HEK293 (cell line): Measurements from ENCODE around the gene MAPKAPK3.

ENCODE experiments used
- CTCF ChIA-PET: fragments of 350-600 bp; formaldehyde crosslinking; extraction: SDS; loops from one replicate; lab custom pipeline; 2021; ENCODE audit warnings: antibody characterized with exemption; lab: Yijun Ruan, JAX
- POLR2A ChIA-PET: fragments of 300-600 bp; formaldehyde crosslinking; extraction: SDS; loops from one replicate; lab custom pipeline; 2020; ENCODE audit warnings: antibody characterized with exemption, inconsistent platforms; lab: Yijun Ruan, JAX
- H3K27ac ChIP-seq: fragments of 200-500 bp; sonication (Bioruptor generic); 2 replicates; pipeline ENCODE4 v1.5.1; 2014; ENCODE audit warnings: low read depth, low read length, control low read depth, inconsistent platforms; ENCODE audit errors: extremely low read depth
- H3K36me3 ChIP-seq, 2 experiments: fragments of 200-500 bp in 1 of 2; sonication (Bioruptor generic) in 1 of 2; 1 replicate in 1 of 2; 2 replicates in 1 of 2; pipeline ENCODE4 v1.5.1; 2014 to 2017; ENCODE audit warnings: inconsistent platforms in 2 of 2, low read length in 2 of 2; ENCODE audit not compliant: control insufficient read depth in 2 of 2, insufficient read depth in 1 of 2
- H3K4me1 ChIP-seq: fragments of 200-500 bp; sonication (Bioruptor generic); 2 replicates; pipeline ENCODE4 v1.5.1; 2014; ENCODE audit warnings: mild to moderate bottlenecking, low read length, inconsistent platforms; ENCODE audit not compliant: control insufficient read depth, insufficient read depth
- H3K4me3 ChIP-seq: 2 replicates; pipeline ENCODE4 v1.5.1; 2011; ENCODE audit warnings: low read depth, mild to moderate bottlenecking, control low read depth, low read length, moderate library complexity
- H3K9me3 ChIP-seq: fragments of 200-500 bp; sonication (Bioruptor generic); 2 replicates; pipeline ENCODE4 v1.5.1; 2014; ENCODE audit warnings: low read depth, low read length, inconsistent platforms; ENCODE audit not compliant: control insufficient read depth, insufficient read depth
- GLIS2 ChIP-seq: fragments of 450-650 bp; formaldehyde crosslinking; IDR thresholded peaks from 2 replicates; pipeline ENCODE4 v1.5.1; 2016; ENCODE audit warnings: missing biosample characterization, missing genetic modification characterization
- MZF1 ChIP-seq: fragments of 450-650 bp; formaldehyde crosslinking; IDR thresholded peaks from 2 replicates; pipeline ENCODE4 v1.5.1; 2017; ENCODE audit warnings: missing biosample characterization, missing genetic modification characterization, borderline replicate concordance
- SP2 ChIP-seq: fragments of 450-650 bp; formaldehyde crosslinking; IDR thresholded peaks from 2 replicates; pipeline ENCODE4 v1.5.1; 2016; ENCODE audit warnings: missing biosample characterization, missing genetic modification characterization
- SP7 ChIP-seq: fragments of 450-650 bp; formaldehyde crosslinking; IDR thresholded peaks from 2 replicates; pipeline ENCODE4 v1.5.1; 2016; ENCODE audit warnings: missing biosample characterization, missing genetic modification characterization
- TCF7L2 ChIP-seq: IDR thresholded peaks from 2 replicates; pipeline ENCODE4 v1.6.1; 2011; ENCODE audit warnings: low read depth, mild to moderate bottlenecking, inconsistent platforms, low read length, moderate library complexity, borderline replicate concordance
- ZEB2 ChIP-seq: fragments of 450-650 bp; formaldehyde crosslinking; IDR thresholded peaks from 2 replicates; pipeline ENCODE4 v1.5.1; 2016; ENCODE audit warnings: missing biosample characterization, missing genetic modification characterization
- ZNF112 ChIP-seq: fragments of 450-650 bp; formaldehyde crosslinking; IDR thresholded peaks from 2 replicates; pipeline ENCODE4 v1.5.0; 2017; ENCODE audit warnings: missing biosample characterization, missing genetic modification characterization
- ZNF157 ChIP-seq: fragments of 450-650 bp; formaldehyde crosslinking; IDR thresholded peaks from 2 replicates; pipeline ENCODE4 v1.5.1; 2016; ENCODE audit warnings: missing biosample characterization, missing genetic modification characterization
- ZNF169 ChIP-seq: fragments of 450-650 bp; formaldehyde crosslinking; IDR thresholded peaks from 2 replicates; pipeline ENCODE4 v1.5.1; 2016; ENCODE audit warnings: missing biosample characterization, missing genetic modification characterization
- ZNF341 ChIP-seq: fragments of 450-650 bp; formaldehyde crosslinking; IDR thresholded peaks from 2 replicates; pipeline ENCODE4; 2016; ENCODE audit warnings: low read depth, missing biosample characterization, missing genetic modification characterization
- ZNF354C ChIP-seq: fragments of 450-650 bp; formaldehyde crosslinking; IDR thresholded peaks from 2 replicates; pipeline ENCODE4 v1.5.1; 2016; ENCODE audit warnings: missing biosample characterization, missing genetic modification characterization, low read depth, borderline replicate concordance
- ZNF416 ChIP-seq: fragments of 450-650 bp; formaldehyde crosslinking; IDR thresholded peaks from 2 replicates; pipeline ENCODE4 v1.5.1; 2016; ENCODE audit warnings: missing biosample characterization, missing genetic modification characterization
- ZNF473 ChIP-seq: fragments of 450-650 bp; formaldehyde crosslinking; IDR thresholded peaks from 2 replicates; pipeline ENCODE4 v1.5.1; 2017; ENCODE audit warnings: missing biosample characterization, missing genetic modification characterization
- ZNF501 ChIP-seq: fragments of 450-650 bp; formaldehyde crosslinking; IDR thresholded peaks from 2 replicates; pipeline ENCODE4 v1.5.1; 2016; ENCODE audit warnings: missing biosample characterization, missing genetic modification characterization
- ZNF510 ChIP-seq: fragments of 450-650 bp; formaldehyde crosslinking; IDR thresholded peaks from 2 replicates; pipeline ENCODE4 v1.5.1; 2018; ENCODE audit warnings: mild to moderate bottlenecking, missing genetic modification characterization, missing biosample characterization; ENCODE audit not compliant: insufficient replicate concordance
- ZNF513 ChIP-seq: fragments of 450-650 bp; IDR thresholded peaks from 2 replicates; pipeline ENCODE4 v1.5.1; 2018; ENCODE audit warnings: missing biosample characterization, missing genetic modification characterization
- ZNF530 ChIP-seq: fragments of 450-650 bp; formaldehyde crosslinking; IDR thresholded peaks from 2 replicates; pipeline ENCODE4 v1.5.1; 2016; ENCODE audit warnings: low read depth, missing biosample characterization, missing genetic modification characterization
- ZNF544 ChIP-seq: fragments of 450-650 bp; formaldehyde crosslinking; IDR thresholded peaks from 2 replicates; pipeline ENCODE4 v1.5.0; 2017; ENCODE audit warnings: missing biosample characterization, missing genetic modification characterization
- ZNF555 ChIP-seq: fragments of 450-650 bp; formaldehyde crosslinking; conservative IDR thresholded peaks from 2 replicates; pipeline ENCODE4 v1.5.1; 2017; ENCODE audit warnings: missing biosample characterization, mild to moderate bottlenecking, missing genetic modification characterization, inconsistent platforms
- ZNF585B ChIP-seq: fragments of 450-650 bp; formaldehyde crosslinking; IDR thresholded peaks from 2 replicates; pipeline ENCODE4 v1.5.1; 2016; ENCODE audit warnings: missing biosample characterization, missing genetic modification characterization
- ZNF623 ChIP-seq: fragments of 450-650 bp; formaldehyde crosslinking; IDR thresholded peaks from 2 replicates; pipeline ENCODE4 v1.5.1; 2016; ENCODE audit warnings: missing biosample characterization, missing genetic modification characterization
- ZNF629 ChIP-seq: fragments of 450-650 bp; formaldehyde crosslinking; IDR thresholded peaks from 2 replicates; pipeline ENCODE4 v1.5.1; 2017; ENCODE audit warnings: missing biosample characterization, missing genetic modification characterization
- ZNF707 ChIP-seq: fragments of 450-650 bp; formaldehyde crosslinking; IDR thresholded peaks from 2 replicates; pipeline ENCODE4 v1.5.1; 2016; ENCODE audit warnings: missing biosample characterization, missing genetic modification characterization
- ZNF76 ChIP-seq: fragments of 450-650 bp; formaldehyde crosslinking; IDR thresholded peaks from 2 replicates; pipeline ENCODE4; 2016; ENCODE audit warnings: low read depth, missing biosample characterization, missing genetic modification characterization, borderline replicate concordance
- TF ChIP-seq, protein P1 (sequence below): fragments of 450-650 bp; formaldehyde crosslinking; IDR thresholded peaks from 2 replicates; pipeline ENCODE4 v1.5.1; 2016; ENCODE audit warnings: missing biosample characterization, missing genetic modification characterization
- TF ChIP-seq, protein P2 (sequence below): fragments of 450-650 bp; formaldehyde crosslinking; IDR thresholded peaks from 2 replicates; pipeline ENCODE4 v1.5.1; 2016; ENCODE audit warnings: missing biosample characterization, missing genetic modification characterization, borderline replicate concordance
- TF ChIP-seq, protein P3 (sequence below): fragments of 450-650 bp; formaldehyde crosslinking; IDR thresholded peaks from 2 replicates; pipeline ENCODE4 v1.5.1; 2016; ENCODE audit warnings: missing biosample characterization, missing genetic modification characterization

MAPKAPK3 gene

DNA sequence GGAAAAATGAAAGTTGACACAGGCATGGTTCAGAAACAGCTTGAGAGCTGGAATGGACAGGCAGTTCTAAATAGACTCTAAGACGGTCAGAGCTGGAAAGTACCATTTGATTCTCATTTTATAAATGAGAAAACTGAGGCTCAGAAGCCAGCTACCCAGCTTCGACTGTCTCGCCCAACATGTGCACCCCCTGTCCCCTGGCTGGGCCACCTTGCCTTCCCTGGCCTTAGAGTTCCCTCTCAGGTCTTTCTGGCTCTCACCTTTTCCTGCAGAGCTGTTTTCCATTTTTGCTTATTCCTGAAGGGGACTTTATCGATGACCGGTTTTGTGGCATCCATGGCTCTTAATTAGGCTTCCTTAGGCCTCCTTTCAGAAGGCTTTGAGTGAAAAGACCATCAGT lies 40.5 kb downstream of the MAPKAPK3 start:
- H3K27ac ChIP-seq, result no peak overlapping the region
- no peak for TF ChIP-seq SP2 (tag by site-specific recombination)
- no peak for TF ChIP-seq ZNF530 (tag by site-specific recombination)
- no peak for TF ChIP-seq ZNF354C
- no peak for TF ChIP-seq ZNF513
- no peak for TF ChIP-seq ZNF112 (tag by site-specific recombination)
- no peak for TF ChIP-seq TCF7L2
- TF ChIP-seq ZNF341 (tag by site-specific recombination), result no peak
- H3K9me3 ChIP-seq, result no peaks in the 10 kb centered on the region
- no peak overlapping the region for H3K4me3 ChIP-seq
- H3K36me3 ChIP-seq, result no peaks in the 10 kb centered on the region
- ChIA-PET CTCF (interaction anchor here (1.0 kb wide), 1 partner anchor 41 kb away, joined by 4 read pairs; no protein-coding TSS in a partner anchor), POLR2A (no interaction called here)
- no peaks in the 10 kb centered on the region for H3K4me1 ChIP-seq

GRCh38 chr3:50657816-50658215 lies 40.9 kb downstream of the MAPKAPK3 start:
- Histone ChIP-seq H3K9me3 (no peaks in the 10 kb centered on the region), H3K4me1 (no peaks in the 10 kb centered on the region), H3K36me3 (no peaks in the 10 kb centered on the region), H3K27ac (no peak overlapping the region), H3K4me3 (no peak overlapping the region)
- TF ChIP-seq ZNF416 (tag by site-specific recombination) (no peak), ZNF623 (tag by site-specific recombination) (no peak), ZNF510 (no peak), ZNF555 (tag by site-specific recombination) (no peak), ZNF169 (no peak), SP7 (tag by site-specific recombination) (no peak), ZNF544 (tag by site-specific recombination) (no peak)
- TF ChIP-seq, protein P1, sequence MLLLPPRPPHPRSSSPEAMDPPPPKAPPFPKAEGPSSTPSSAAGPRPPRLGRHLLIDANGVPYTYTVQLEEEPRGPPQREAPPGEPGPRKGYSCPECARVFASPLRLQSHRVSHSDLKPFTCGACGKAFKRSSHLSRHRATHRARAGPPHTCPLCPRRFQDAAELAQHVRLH (tag by site-specific recombination), result no peak
- ChIA-PET CTCF (interaction anchor here (1.0 kb wide), 1 partner anchor 42 kb away, joined by 4 read pairs; no protein-coding TSS in a partner anchor), POLR2A (no interaction called here)

DNA sequence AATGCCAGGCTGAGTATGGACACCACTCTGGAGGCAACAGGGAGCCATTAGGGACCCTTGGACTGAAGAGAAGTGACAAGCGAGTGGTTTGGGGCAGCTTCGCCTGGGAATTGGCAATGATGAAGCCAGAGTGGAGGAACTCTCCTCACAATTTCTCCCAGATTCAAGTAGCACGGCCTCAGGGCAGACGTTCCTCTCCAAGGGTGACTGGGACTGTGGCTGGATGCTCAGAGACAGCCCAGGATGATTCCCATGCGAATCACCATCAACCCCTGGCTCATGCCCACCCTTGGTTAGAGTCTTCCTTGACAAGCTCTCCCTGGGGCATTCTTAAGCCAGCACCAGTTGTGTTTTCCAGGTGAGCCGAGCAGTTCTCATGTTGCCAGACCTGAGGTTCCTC lies 41.5 kb downstream of the MAPKAPK3 start:
- Histone ChIP-seq H3K27ac (no peak overlapping the region), H3K9me3 (no peaks in the 10 kb centered on the region), H3K36me3 (no peaks in the 10 kb centered on the region), H3K4me3 (no peak overlapping the region), H3K4me1 (no peaks in the 10 kb centered on the region)
- ChIA-PET CTCF (no interaction called here), POLR2A (no interaction called here)
- TF ChIP-seq ZNF629 (no peak), ZNF76 (tag by site-specific recombination) (no peak), ZNF157 (tag by site-specific recombination) (no peak), ZNF585B (tag by site-specific recombination) (no peak), ZEB2 (tag by site-specific recombination) (no peak), MZF1 (tag by site-specific recombination) (no peak), ZNF473 (no peak), GLIS2 (tag by site-specific recombination) (no peak), ZNF707 (tag by site-specific recombination) (no peak), ZNF501 (no peak)
- TF ChIP-seq, protein P2, sequence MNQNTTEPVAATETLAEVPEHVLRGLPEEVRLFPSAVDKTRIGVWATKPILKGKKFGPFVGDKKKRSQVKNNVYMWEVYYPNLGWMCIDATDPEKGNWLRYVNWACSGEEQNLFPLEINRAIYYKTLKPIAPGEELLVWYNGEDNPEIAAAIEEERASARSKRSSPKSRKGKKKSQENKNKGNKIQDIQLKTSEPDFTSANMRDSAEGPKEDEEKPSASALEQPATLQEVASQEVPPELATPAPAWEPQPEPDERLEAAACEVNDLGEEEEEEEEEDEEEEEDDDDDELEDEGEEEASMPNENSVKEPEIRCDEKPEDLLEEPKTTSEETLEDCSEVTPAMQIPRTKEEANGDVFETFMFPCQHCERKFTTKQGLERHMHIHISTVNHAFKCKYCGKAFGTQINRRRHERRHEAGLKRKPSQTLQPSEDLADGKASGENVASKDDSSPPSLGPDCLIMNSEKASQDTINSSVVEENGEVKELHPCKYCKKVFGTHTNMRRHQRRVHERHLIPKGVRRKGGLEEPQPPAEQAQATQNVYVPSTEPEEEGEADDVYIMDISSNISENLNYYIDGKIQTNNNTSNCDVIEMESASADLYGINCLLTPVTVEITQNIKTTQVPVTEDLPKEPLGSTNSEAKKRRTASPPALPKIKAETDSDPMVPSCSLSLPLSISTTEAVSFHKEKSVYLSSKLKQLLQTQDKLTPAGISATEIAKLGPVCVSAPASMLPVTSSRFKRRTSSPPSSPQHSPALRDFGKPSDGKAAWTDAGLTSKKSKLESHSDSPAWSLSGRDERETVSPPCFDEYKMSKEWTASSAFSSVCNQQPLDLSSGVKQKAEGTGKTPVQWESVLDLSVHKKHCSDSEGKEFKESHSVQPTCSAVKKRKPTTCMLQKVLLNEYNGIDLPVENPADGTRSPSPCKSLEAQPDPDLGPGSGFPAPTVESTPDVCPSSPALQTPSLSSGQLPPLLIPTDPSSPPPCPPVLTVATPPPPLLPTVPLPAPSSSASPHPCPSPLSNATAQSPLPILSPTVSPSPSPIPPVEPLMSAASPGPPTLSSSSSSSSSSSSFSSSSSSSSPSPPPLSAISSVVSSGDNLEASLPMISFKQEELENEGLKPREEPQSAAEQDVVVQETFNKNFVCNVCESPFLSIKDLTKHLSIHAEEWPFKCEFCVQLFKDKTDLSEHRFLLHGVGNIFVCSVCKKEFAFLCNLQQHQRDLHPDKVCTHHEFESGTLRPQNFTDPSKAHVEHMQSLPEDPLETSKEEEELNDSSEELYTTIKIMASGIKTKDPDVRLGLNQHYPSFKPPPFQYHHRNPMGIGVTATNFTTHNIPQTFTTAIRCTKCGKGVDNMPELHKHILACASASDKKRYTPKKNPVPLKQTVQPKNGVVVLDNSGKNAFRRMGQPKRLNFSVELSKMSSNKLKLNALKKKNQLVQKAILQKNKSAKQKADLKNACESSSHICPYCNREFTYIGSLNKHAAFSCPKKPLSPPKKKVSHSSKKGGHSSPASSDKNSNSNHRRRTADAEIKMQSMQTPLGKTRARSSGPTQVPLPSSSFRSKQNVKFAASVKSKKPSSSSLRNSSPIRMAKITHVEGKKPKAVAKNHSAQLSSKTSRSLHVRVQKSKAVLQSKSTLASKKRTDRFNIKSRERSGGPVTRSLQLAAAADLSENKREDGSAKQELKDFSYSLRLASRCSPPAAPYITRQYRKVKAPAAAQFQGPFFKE (tag by site-specific recombination), result no peak
- TF ChIP-seq, protein P3, sequence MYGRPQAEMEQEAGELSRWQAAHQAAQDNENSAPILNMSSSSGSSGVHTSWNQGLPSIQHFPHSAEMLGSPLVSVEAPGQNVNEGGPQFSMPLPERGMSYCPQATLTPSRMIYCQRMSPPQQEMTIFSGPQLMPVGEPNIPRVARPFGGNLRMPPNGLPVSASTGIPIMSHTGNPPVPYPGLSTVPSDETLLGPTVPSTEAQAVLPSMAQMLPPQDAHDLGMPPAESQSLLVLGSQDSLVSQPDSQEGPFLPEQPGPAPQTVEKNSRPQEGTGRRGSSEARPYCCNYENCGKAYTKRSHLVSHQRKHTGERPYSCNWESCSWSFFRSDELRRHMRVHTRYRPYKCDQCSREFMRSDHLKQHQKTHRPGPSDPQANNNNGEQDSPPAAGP (tag by site-specific recombination), result no peak
